GM15510 (cell line): Measurements from ENCODE around the gene SLC16A4.

Experiments used
- POLR2A ChIP-seq: IDR thresholded peaks from 3 replicates; pipeline ENCODE4 v1.6.1; 2011; ENCODE audit warnings: borderline replicate concordance; ENCODE audit not compliant: insufficient read length; ENCODE audit errors: extremely low read depth

Gene SLC16A4

GRCh38 chr1:110384581-110385321 is 6.1 kb downstream of the SLC16A4 start:
- no peak for TF ChIP-seq POLR2A

GRCh38 chr1:110383251-110383990 is 7.4 kb downstream of the SLC16A4 start:
- no peak for TF ChIP-seq POLR2A

GRCh38 chr1:110380672-110381283 is 10.0 kb downstream of the SLC16A4 start:
- no peak for TF ChIP-seq POLR2A

- no peak for TF ChIP-seq POLR2A
Observed at GRCh38 chr1:110375490-110375889, 15.3 kb downstream of the SLC16A4 start.

- TF ChIP-seq POLR2A: no peak
Observed at GRCh38 chr1:110370827-110371226, 20.0 kb downstream of the SLC16A4 start.

GRCh38 chr1:110364221-110364620 is 26.6 kb downstream of the SLC16A4 start:
- TF ChIP-seq POLR2A: no peak

- TF ChIP-seq POLR2A: no peak
Observed at GRCh38 chr1:110361856-110362255, 29.0 kb downstream of the SLC16A4 start.

- no peak for TF ChIP-seq POLR2A
Observed at GRCh38 chr1:110360431-110360830, 30.4 kb downstream of the SLC16A4 start.

GRCh38 chr1:110356379-110356778 is 34.4 kb downstream of the SLC16A4 start:
- no peak for TF ChIP-seq POLR2A

- no peak for TF ChIP-seq POLR2A
Observed at GRCh38 chr1:110355321-110355720, 35.5 kb downstream of the SLC16A4 start.

GRCh38 chr1:110350360-110350759 is 40.5 kb downstream of the SLC16A4 start:
- no peak for TF ChIP-seq POLR2A

GRCh38 chr1:110348771-110349170 is 42.1 kb downstream of the SLC16A4 start:
- TF ChIP-seq POLR2A: no peak

- TF ChIP-seq POLR2A: no peak
Observed at GRCh38 chr1:110348050-110348449, 42.8 kb downstream of the SLC16A4 start.

- TF ChIP-seq POLR2A: no peak
Observed at GRCh38 chr1:110347182-110347893, 43.5 kb downstream of the SLC16A4 start.

- TF ChIP-seq POLR2A: no peak
Observed at GRCh38 chr1:110346690-110347089, 44.1 kb downstream of the SLC16A4 start.

- TF ChIP-seq POLR2A: no peak
Observed at GRCh38 chr1:110345480-110345879, 45.3 kb downstream of the SLC16A4 start.

- TF ChIP-seq POLR2A: no peak
Observed at GRCh38 chr1:110344152-110344551, 46.7 kb downstream of the SLC16A4 start.
